Smooth muscle cell of trachea (primary cell): Measurements from ENCODE around the gene ZNF175. TPM values are rescaled to one million over a fixed set of nuclear protein-coding genes. Genes with fewer than 3 reads are reported as not detected.

Experiments
- total RNA-seq: library from RNA; depleted of rRNA; stranded (reverse); fragments of >200 nt; gene quantifications from 2 replicates; pipeline ENCODE4 v1.2.1, GENCODE V29; 2014

ZNF175 gene
- 4.8 and 8.7 TPM in 2 replicates for total RNA-seq

DNA sequence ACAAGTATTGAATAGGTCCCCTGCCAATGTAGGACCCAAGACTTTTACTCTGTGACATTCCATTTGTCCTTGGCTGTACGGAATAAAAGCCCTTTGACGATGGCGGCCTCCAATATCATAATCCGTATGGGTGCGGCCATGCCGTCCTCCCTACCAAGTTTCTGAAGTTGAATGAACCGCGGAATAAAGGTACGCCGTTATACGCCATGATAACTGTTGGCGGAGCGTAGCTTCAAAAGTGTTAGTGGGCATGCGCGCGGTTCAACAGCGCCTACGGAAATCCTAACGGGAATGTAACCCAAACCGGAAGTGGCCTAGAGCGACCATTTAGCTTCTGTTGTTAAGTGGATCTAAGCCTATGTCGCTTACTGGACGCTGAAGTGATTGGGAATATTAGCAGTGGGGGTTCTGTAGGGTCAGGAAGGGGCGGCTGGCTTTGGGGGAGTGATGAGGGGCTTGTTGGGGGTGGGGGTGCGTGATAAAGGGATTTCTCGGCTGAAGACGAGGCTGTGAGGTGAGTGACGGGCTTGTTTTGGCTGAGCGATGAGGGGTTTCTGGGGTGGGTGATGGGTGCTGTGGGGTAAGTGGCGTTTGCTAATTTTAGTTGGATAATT, at the start of gene ZNF175:
Gene ZNF175 (plus strand): TSS at position 322 of the 614 bp plus-strand sequence. CDS start 2,047 bp downstream, outside the sequence.

DNA sequence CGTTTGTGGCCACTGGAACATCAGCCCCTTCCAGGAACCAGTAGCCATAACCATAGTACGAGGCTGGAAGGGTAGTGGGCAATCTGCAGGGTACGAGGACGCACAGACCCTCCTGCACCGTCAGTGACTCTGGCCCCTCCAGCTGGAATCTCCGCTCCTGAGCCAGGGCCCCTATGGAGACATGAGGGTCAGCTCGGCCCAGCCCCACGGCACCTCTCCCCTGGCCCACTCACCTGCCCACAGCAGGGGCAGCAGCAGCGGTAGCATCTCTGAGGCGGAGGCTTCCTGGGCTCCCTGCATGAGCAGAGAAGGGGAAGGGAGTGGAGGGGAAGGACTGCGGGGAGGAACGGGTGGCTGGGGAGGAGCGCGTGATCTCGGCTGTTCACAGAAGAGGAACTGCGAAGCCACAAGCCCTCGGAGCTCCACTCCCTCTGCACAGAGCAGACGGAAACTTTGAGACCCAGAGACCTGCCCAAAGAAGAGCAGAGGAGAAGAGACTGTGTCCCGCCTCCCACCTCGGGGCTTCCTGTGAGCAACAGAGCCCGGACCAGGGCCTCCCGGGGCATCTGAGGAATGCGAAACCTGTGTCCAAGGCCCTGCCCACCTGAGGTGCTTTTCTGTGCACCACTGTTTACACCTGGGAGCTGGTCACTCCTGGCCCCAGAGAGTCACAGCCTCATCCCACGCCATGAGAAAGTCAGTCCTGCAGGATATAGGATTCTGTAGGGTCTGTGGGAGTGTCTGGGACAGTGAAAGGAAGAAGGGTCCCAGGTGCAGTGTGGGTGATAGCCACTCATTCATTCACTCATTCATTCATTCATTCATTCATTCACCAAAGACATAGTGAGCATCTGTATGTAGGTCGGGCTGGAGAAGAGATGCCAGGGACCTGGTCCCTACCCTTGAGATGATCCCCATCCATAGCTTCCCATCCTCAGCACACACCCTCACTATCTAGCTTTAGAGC, 39.5 kb upstream of the ZNF175 start, which contains the start of gene SIGLEC6:
Gene SIGLEC6 (minus strand): TSS at position 322 of the 967 bp plus-strand sequence. CDS start 22 bp downstream, at position 300.

DNA sequence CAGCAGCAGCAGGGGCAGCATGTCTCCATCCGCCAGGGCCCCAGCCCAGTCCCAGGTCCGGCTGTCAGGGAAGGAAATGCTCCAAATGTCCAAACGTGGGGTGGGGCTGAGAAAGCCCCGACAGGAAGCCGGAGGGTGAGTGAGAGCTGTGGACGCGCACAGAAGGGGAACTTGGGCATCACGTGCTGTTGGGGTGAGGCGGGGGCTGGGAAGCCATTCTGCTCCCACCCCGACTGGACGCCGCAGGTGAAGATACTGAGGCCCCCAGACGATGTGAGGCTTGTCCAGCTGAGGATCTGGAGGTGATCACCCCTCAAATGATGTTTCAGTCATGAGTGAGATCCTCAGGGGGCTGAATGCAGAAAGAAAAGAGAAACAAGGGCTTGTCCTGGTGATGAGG, 59.2 kb downstream of the ZNF175 start, which contains the start of gene SIGLEC5:
Gene SIGLEC5 (minus strand): TSS at position 87 of the 400 bp plus-strand sequence. CDS start 66 bp downstream, at position 21.

Other genes with a start within 250 kb of the ZNF175 start
- 0.44 and 1.2 TPM in 2 replicates for gene VSIG10L, start 229.1 kb upstream of the ZNF175 start, total RNA-seq
- 153 and 193 TPM in 2 replicates for gene ETFB, start 204.9 kb upstream of the ZNF175 start, total RNA-seq
- not detected in 2 replicates for gene CLDND2, start 202.3 kb upstream of the ZNF175 start, total RNA-seq
- not detected in 2 replicates for gene NKG7, start 198.6 kb upstream of the ZNF175 start, total RNA-seq
- gene LIM2, start 183.3 kb upstream of the ZNF175 start, total RNA-seq: not detected in 2 replicates
- not detected in 2 replicates for gene C19orf84, start 180.7 kb upstream of the ZNF175 start, total RNA-seq
- gene SIGLEC10, start 153.6 kb upstream of the ZNF175 start, total RNA-seq: not detected in 2 replicates
- not detected in 2 replicates for gene SIGLEC8, start 112.8 kb upstream of the ZNF175 start, total RNA-seq
- not detected in 2 replicates for gene CEACAM18, start 92.7 kb upstream of the ZNF175 start, total RNA-seq
- not detected in 2 replicates for gene SIGLEC12, start 69.5 kb upstream of the ZNF175 start, total RNA-seq
- not detected in 2 replicates for gene SIGLEC6, start 39.6 kb upstream of the ZNF175 start, total RNA-seq
- gene SIGLEC5, start 59.1 kb downstream of the ZNF175 start, total RNA-seq: not detected in 2 replicates
- not detected in 2 replicates for gene SIGLEC14, start 75.5 kb downstream of the ZNF175 start, total RNA-seq
- 4.2 and 6.3 TPM in 2 replicates for gene SPACA6, start 122.0 kb downstream of the ZNF175 start, total RNA-seq
- gene HAS1, start 152.7 kb downstream of the ZNF175 start, total RNA-seq: not detected in 2 replicates
- gene FPR1, start 180.6 kb downstream of the ZNF175 start, total RNA-seq: not detected in 2 replicates
- gene FPR2, start 189.9 kb downstream of the ZNF175 start, total RNA-seq: not detected in 2 replicates
- not detected in 2 replicates for gene FPR3, start 223.9 kb downstream of the ZNF175 start, total RNA-seq